GM12878 (cell line): ENCODE measurements around the gene DOCK1. TPM values are rescaled to one million over a fixed set of nuclear protein-coding genes. Genes with fewer than 3 reads are reported as not detected.

Source experiments
- ATAC-seq: fragments of 200-7000 bp; cut with Tn5 transposase; 3 replicates; pipeline ENCODE4 v1.9.1; 2020; ENCODE audit warnings: mild to moderate bottlenecking, moderate library complexity
- BruUV-seq: library from RNA; stranded (reverse); fragments of 400-500 nt; replicated peaks from 2 replicates; lab custom pipeline; 2021; lab: Mats Ljungman, UMichigan
- CTCF ChIA-PET: fragments of 300-600 bp; sonication (Branson Sonifier 250); formaldehyde crosslinking; extraction: SDS; loops from one replicate; lab custom pipeline; 2021; ENCODE audit warnings: inconsistent platforms; lab: Yijun Ruan, JAX
- POLR2A ChIA-PET: fragments of 350-600 bp; formaldehyde crosslinking; extraction: SDS; loops from one replicate; lab custom pipeline; 2021; ENCODE audit warnings: inconsistent platforms; lab: Charles Lee
- RAD21 ChIA-PET: fragments of 300-600 bp; sonication (Branson Sonifier 250); formaldehyde crosslinking; loops from one replicate; lab custom pipeline; 2023; ENCODE audit warnings: antibody characterized with exemption; ENCODE audit not compliant: unreplicated experiment; lab: Charles Lee
- SMC1A ChIA-PET: fragments of 300-600 bp; sonication (Branson Sonifier 250); formaldehyde crosslinking; loops from one replicate; lab custom pipeline; 2023; ENCODE audit not compliant: unreplicated experiment, uncharacterized antibody; lab: Charles Lee
- DNase-seq: peaks from one replicate; pipeline ENCODE4 v3.0.0-alpha.2; 2011; ENCODE audit warnings: low read depth, low spot score
- FAIRE-seq: peaks from 3 replicates; lab custom pipeline; 2011; peaks lifted over from hg19 to GRCh38; lab: Jason Lieb, UNC
- H2AFZ ChIP-seq: 2 replicates; pipeline ENCODE4 v1.6.0; 2011; ENCODE audit warnings: low read depth, low read length, control low read depth; ENCODE audit not compliant: control insufficient read depth
- H3K27ac ChIP-seq: 2 replicates; pipeline ENCODE4 v1.5.1; 2011; ENCODE audit warnings: control low read depth; ENCODE audit not compliant: control insufficient read depth, insufficient read depth
- H3K27me3 ChIP-seq, 2 experiments: replicated peaks in 1 of 2; 2 replicates each; pipeline versions ENCODE4 v1.6.0 to v1.6.1; 2011; ENCODE audit warnings: low read length in 1 of 2; ENCODE audit not compliant: control insufficient read depth in 2 of 2, insufficient read depth in 2 of 2
- H3K36me3 ChIP-seq, 2 experiments: 2 replicates each; pipeline ENCODE4 v1.5.1; 2011; ENCODE audit warnings: low read length in 1 of 2; ENCODE audit not compliant: control insufficient read depth in 2 of 2, insufficient read depth in 2 of 2
- H3K4me1 ChIP-seq: 2 replicates; pipeline ENCODE4 v1.6.1; 2011; ENCODE audit warnings: mild to moderate bottlenecking, low read length, moderate library complexity, mixed read lengths; ENCODE audit not compliant: control insufficient read depth, insufficient read depth
- H3K4me2 ChIP-seq: 2 replicates; pipeline ENCODE4 v1.6.0; 2011; ENCODE audit warnings: control low read depth; ENCODE audit not compliant: control insufficient read depth, insufficient read depth
- H3K4me3 ChIP-seq: fragments of 200-600 bp; sonication (generic); 2 replicates; pipeline ENCODE4 v1.5.1; 2016
- H3K79me2 ChIP-seq: 2 replicates; pipeline ENCODE4 v1.6.0; 2011; ENCODE audit warnings: low read length; ENCODE audit not compliant: control insufficient read depth, insufficient read depth
- H3K9ac ChIP-seq: 2 replicates; pipeline ENCODE4 v1.8.0; 2011; ENCODE audit warnings: low read length, control low read depth, mixed read lengths; ENCODE audit not compliant: control insufficient read depth, insufficient read depth
- H3K9me3 ChIP-seq: replicated peaks from 3 replicates; pipeline ENCODE4 v1.5.1; 2011; ENCODE audit warnings: mild to moderate bottlenecking, low read length; ENCODE audit not compliant: control insufficient read depth, insufficient read depth
- H4K20me1 ChIP-seq: 2 replicates; pipeline ENCODE4 v1.6.0; 2011; ENCODE audit not compliant: control insufficient read depth, insufficient read depth
- ASH2L ChIP-seq: fragments of 300-600, 200-600 bp; sonication (generic); IDR thresholded peaks from 2 replicates; pipeline ENCODE4 v1.6.1; 2017; ENCODE audit warnings: low read depth, mild to moderate bottlenecking, borderline replicate concordance
- BCL3 ChIP-seq: IDR thresholded peaks from 2 replicates; pipeline ENCODE4 v1.6.1; 2011; ENCODE audit warnings: borderline replicate concordance, low read depth, mild to moderate bottlenecking, moderate library complexity, low read length; ENCODE audit not compliant: insufficient read depth, poor library complexity, severe bottlenecking
- FOXM1 ChIP-seq: IDR thresholded peaks from 2 replicates; pipeline ENCODE4 v1.6.1; 2012; ENCODE audit warnings: low read depth, mild to moderate bottlenecking, inconsistent platforms, low read length, moderate library complexity
- HDAC2 ChIP-seq: fragments of 200-600 bp; sonication (generic); IDR thresholded peaks from 2 replicates; pipeline ENCODE4 v1.6.1; 2017
- IRF5 ChIP-seq: fragments of 450-650 bp; IDR thresholded peaks from 2 replicates; pipeline ENCODE4 v1.6.1; 2017; ENCODE audit warnings: borderline replicate concordance
- MAX ChIP-seq: IDR thresholded peaks from 2 replicates; pipeline ENCODE4 v1.6.1; 2012; ENCODE audit warnings: low read depth, low read length, improper control_type of control experiment
- NRF1 ChIP-seq: conservative IDR thresholded peaks from 2 replicates; pipeline ENCODE4 v1.6.1; 2011; ENCODE audit warnings: mild to moderate bottlenecking, low read depth, low read length, improper control_type of control experiment
- POLR2AphosphoS5 ChIP-seq: IDR thresholded peaks from 2 replicates; pipeline ENCODE4 v1.6.1; 2011; ENCODE audit warnings: mild to moderate bottlenecking, low read length, inconsistent platforms
- SMC3 ChIP-seq: IDR thresholded peaks from 2 replicates; pipeline ENCODE4 v1.6.1; 2011; ENCODE audit warnings: low read length, improper control_type of control experiment, borderline replicate concordance
- SP1 ChIP-seq: IDR thresholded peaks from one replicate; pipeline ENCODE4 v1.6.1; 2011; ENCODE audit warnings: low read depth, low read length
- TARDBP ChIP-seq: IDR thresholded peaks from 2 replicates; pipeline ENCODE4 v1.6.1; 2016; ENCODE audit warnings: borderline replicate concordance
- ZNF24 ChIP-seq: fragments of 450-650 bp; IDR thresholded peaks from 2 replicates; pipeline ENCODE4 v1.6.1; 2017; ENCODE audit warnings: antibody characterized with exemption, mild to moderate bottlenecking
- ZNF274 ChIP-seq: IDR thresholded peaks from one replicate; pipeline ENCODE4 v1.8.0; 2011; ENCODE audit not compliant: insufficient read length, insufficient read depth
- WGBS: methylation state at CpG from one replicate; pipeline ENCODE4 v1.1.6; 2016; ENCODE audit warnings: low lambda C conversion rate; ENCODE audit not compliant: insufficient replicate concordance, insufficient coverage; ENCODE audit errors: missing lambda C conversion rate; 5-methylcytosine and 5-hydroxymethylcytosine counted together
- in situ Hi-C: fragments of 300-500 bp; cut with MboI; formaldehyde crosslinking; loops from 9 replicates; pipeline ENCODE4 v1.14.3; 2018; ENCODE audit warnings: mixed read lengths
- intact Hi-C: fragments of 100-400 bp; cut with micrococcal nuclease; formaldehyde crosslinking; loops from one replicate; pipeline ENCODE4 v1.14.2; 2022; ENCODE audit not compliant: unreplicated experiment
- polyA plus RNA-seq, 11 experiments: library from polyadenylated mRNA; depleted of rRNA in 4 of 11; unstranded in 6 of 11; stranded (reverse) in 5 of 11; fragments of >200 nt; fragmentation: Nextera tagmentation in 4 of 11; fragmentation: Illumina TruSeq in 1 of 11; extraction: Ambion mirVana in 4 of 11; extraction: Trizol in 1 of 11; gene quantifications; 1 replicate in 1 of 11; 2 replicates in 10 of 11; pipeline versions ENCODE4 v1.2.1 to v1.2.3, GENCODE V29; 2011 to 2016; ENCODE audit warnings: inconsistent platforms in 2 of 11, missing spikeins in 2 of 11, low read depth in 1 of 11
- total RNA-seq, 4 experiments: library from RNA; depleted of rRNA in 3 of 4; stranded (reverse); fragments of >200 nt in 3 of 4; fragmentation: Illumina TruSeq in 1 of 4; extraction: Trizol in 1 of 4; gene quantifications; 2 replicates each; pipeline versions ENCODE4 v1.2.1 to v1.2.3, GENCODE V29; 2013 to 2021
- TF ChIP-seq, protein P1 (sequence below): IDR thresholded peaks from 2 replicates; pipeline ENCODE4 v1.6.1; 2012; ENCODE audit warnings: low read length, inconsistent platforms

The DOCK1 gene
- total and polyA plus RNA-seq, 10 of the 15 experiments (the other 5 are each of a cell fraction or from before 2014, with no cell fraction given), result 0.05 to 0.18 TPM; not detected in 8

DNA sequence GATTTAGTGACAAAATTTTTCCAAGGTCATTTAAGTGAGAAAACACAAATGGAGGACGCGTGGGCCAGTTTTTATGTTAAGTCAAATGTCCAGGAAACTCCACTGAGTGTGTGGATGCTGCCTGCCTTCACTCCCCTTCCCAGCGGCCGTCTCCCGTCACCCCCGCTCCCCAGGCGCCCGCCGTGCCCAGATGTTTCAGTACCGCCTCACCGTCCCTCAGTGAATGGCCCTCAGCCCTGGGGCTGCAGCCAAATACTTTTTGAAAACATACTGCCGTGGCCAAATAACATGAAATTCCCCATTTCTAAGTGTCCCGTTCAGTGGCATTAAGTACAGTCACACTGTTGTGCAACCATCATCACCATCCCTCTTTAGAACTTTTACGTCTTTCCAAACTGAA is 159.2 kb downstream of the DOCK1 start:
- ATAC-seq (no peak), DNase-seq (no peak), FAIRE-seq (no peak)
- Histone ChIP-seq H2AFZ (no peak overlapping the region), H3K4me1 (no peaks in the 10 kb centered on the region), H3K9me3 (no peaks in the 10 kb centered on the region; the same call in 2 of the 3 replicates), H3K27ac (no peak overlapping the region), H3K4me3 (no peak overlapping the region), H3K4me2 (no peak overlapping the region), H3K79me2 (no peaks in the 10 kb centered on the region), H3K36me3 (no peaks in the 10 kb centered on the region), H3K9ac (no peak overlapping the region), H4K20me1 (no peaks in the 10 kb centered on the region), H3K27me3 (no peaks in the 10 kb centered on the region)
- ChIA-PET SMC1A (no interaction called here), RAD21 (no interaction called here), POLR2A (no interaction called here), CTCF (no interaction called here)
- 69% methylated on average over 14 of the region's 14 CpGs for WGBS
- BruUV-seq, result no TSS peak
- intact Hi-C loops, result no loop called here
- in situ Hi-C loops, result no loop called here
- TF ChIP-seq MAX (no peak), SP1 (no peak)

- no peak overlapping the region for H3K9ac ChIP-seq
- in situ Hi-C loops (no loop called here), intact Hi-C loops (no loop called here)
- no peak overlapping the region for H3K4me3 ChIP-seq
- DNase-seq (no peak), FAIRE-seq (no peak), ATAC-seq (no peak)
- ChIA-PET POLR2A (no interaction called here), SMC1A (no interaction called here), RAD21 (no interaction called here), CTCF (no interaction called here)
- no peaks in the 10 kb centered on the region; the same call in 2 of the 3 replicates for H3K9me3 ChIP-seq
- no peaks in the 10 kb centered on the region for H4K20me1 ChIP-seq
- no peaks in the 10 kb centered on the region for H3K4me1 ChIP-seq
- 51% methylated on average over 4 of the region's 4 CpGs for WGBS
- no peak overlapping the region for H2AFZ ChIP-seq
- no peak overlapping the region for H3K27ac ChIP-seq
- H3K27me3 ChIP-seq, result no peaks in the 10 kb centered on the region
- H3K79me2 ChIP-seq, result no peaks in the 10 kb centered on the region
- no peak overlapping the region for H3K4me2 ChIP-seq
- no peaks in the 10 kb centered on the region for H3K36me3 ChIP-seq
- no TSS peak for BruUV-seq
- TF ChIP-seq POLR2AphosphoS5 (no peak), ASH2L (no peak), SMC3 (no peak), SP1 (no peak), HDAC2 (no peak), ZNF24 (no peak), NRF1 (no peak), IRF5 (no peak), ZNF274 (no peak), TARDBP (no peak), BCL3 (no peak), FOXM1 (no peak)
- TF ChIP-seq, protein P1, sequence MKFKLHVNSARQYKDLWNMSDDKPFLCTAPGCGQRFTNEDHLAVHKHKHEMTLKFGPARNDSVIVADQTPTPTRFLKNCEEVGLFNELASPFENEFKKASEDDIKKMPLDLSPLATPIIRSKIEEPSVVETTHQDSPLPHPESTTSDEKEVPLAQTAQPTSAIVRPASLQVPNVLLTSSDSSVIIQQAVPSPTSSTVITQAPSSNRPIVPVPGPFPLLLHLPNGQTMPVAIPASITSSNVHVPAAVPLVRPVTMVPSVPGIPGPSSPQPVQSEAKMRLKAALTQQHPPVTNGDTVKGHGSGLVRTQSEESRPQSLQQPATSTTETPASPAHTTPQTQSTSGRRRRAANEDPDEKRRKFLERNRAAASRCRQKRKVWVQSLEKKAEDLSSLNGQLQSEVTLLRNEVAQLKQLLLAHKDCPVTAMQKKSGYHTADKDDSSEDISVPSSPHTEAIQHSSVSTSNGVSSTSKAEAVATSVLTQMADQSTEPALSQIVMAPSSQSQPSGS, result no peak
Measured at GRCh38 chr10:127067542-127068194, 162.4 kb downstream of the DOCK1 start.
